HG02870 (cell line): ENCODE measurements around the gene PDE6H.

Experiments
- ATAC-seq: cut with Tn5 transposase; IDR thresholded peaks from one replicate; pipeline ENCODE4 v1.9.1; 2021; ENCODE audit warnings: mild to moderate bottlenecking, moderate library complexity; ENCODE audit not compliant: unreplicated experiment

The PDE6H gene

GRCh38 chr12:14950982-14951746 is 21.7 kb upstream of the PDE6H start:
- ATAC-seq, result no peak

GRCh38 chr12:14951851-14952250 is 21.0 kb upstream of the PDE6H start:
- no peak for ATAC-seq

GRCh38 chr12:14952299-14952921 is 20.4 kb upstream of the PDE6H start:
- peak; percentile 40 for ATAC-seq

DNA sequence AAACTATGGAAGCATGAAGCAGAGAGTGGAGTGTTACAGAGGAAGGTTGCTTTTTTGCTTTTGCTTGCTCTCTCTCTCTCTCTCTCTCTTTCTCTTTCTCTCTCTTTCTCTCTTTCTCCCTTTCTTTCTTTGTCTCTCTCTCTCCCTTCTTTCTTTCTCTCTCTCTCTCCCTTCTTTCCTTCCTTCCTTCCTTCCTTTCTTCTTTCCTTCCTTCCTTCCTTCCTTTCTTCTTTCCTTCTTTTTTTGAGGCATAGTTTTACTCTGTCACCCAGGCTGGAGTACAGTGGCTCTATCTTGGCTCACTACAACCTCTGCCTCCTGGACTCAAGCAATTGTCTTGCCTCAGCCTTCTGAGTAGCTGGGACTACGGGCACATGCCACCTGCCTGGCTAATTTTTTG is 19.1 kb upstream of the PDE6H start:
- no peak for ATAC-seq

- no peak for ATAC-seq
Observed at GRCh38 chr12:14954269-14954668, 18.6 kb upstream of the PDE6H start.

GRCh38 chr12:14956024-14956891 is 16.6 kb upstream of the PDE6H start:
- peak; percentile 49 for ATAC-seq

GRCh38 chr12:14956905-14957304 is 15.9 kb upstream of the PDE6H start:
- ATAC-seq, result no peak

- no peak for ATAC-seq
Observed at GRCh38 chr12:14957551-14958168, 15.2 kb upstream of the PDE6H start.

GRCh38 chr12:14958361-14959125 is 14.3 kb upstream of the PDE6H start:
- no peak for ATAC-seq

- ATAC-seq, result no peak
Observed at GRCh38 chr12:14959126-14959440, 13.8 kb upstream of the PDE6H start.

GRCh38 chr12:14959463-14959862 is 13.4 kb upstream of the PDE6H start:
- ATAC-seq, result no peak

- ATAC-seq, result no peak
Observed at GRCh38 chr12:14959916-14960496, 12.8 kb upstream of the PDE6H start.

DNA sequence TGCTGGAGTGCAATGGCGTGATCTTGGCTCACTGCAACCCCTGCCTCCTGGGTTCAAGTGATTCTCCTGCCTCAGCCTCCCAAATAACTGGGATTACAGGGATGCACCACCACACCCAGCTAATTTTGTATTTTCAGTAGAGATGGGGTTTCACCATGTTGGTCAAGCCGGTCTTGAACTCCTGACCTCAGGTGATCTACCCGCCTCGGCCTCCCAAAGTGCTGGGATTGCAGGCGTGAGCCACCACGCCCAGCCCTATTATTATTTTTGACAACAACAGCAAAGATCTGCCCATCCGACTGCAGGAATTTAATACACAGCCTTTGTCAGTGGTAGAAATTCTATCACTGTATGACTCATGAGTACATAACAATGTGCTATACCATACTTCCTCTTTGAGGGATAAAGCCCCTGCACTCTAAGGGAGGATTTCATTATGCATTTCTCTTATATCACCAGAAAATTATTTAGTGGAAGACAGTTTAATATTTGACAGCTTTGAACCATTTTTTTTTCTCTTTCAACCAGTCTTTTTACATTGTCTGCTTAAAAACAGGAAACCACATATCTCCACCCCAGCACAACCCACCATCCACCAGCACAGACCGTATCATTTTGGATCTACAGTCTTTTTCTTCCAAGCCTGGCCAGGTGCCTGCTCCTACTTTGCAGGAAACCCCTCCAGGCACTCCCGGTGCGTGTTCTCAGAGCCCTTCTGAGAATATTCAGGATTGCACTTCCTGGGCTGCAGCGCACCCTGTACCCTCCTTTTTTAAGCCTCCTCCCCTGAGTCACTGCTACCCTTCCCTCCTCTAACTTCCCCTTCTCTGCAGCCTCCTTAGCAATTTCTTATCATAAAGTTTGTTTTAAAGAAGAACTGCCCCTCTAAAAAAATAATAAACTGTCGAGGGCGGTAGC is 12.0 kb upstream of the PDE6H start:
- peak; percentile 23 for ATAC-seq

- ATAC-seq, result peak; percentile 64
Observed at GRCh38 chr12:14961466-14962152, 11.2 kb upstream of the PDE6H start, which contains the start of gene ARHGDIB. ARHGDIB (minus strand) TSS chr12:14961601; CDS start chr12:14950712, 10,889 bp downstream.

DNA sequence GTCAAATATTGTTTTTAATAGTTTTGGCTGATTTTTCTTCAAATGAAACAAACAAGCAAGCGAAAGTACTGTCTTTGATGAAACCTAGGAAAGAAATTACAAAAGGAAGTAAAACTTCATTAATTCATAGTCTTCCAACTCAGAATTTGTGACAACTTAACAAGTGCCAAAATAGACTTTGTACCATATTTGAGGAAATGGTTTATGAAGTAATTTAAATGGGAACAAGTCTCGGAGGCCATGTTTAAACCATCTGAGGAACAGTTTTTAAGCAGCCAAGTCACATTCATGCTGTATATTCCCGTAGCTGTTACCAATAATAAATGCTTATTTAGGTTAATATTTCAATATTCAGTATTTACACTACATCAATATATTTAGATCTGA is 10.7 kb upstream of the PDE6H start:
- ATAC-seq, result no peak

GRCh38 chr12:14962797-14963196 is 10.0 kb upstream of the PDE6H start:
- ATAC-seq, result no peak

DNA sequence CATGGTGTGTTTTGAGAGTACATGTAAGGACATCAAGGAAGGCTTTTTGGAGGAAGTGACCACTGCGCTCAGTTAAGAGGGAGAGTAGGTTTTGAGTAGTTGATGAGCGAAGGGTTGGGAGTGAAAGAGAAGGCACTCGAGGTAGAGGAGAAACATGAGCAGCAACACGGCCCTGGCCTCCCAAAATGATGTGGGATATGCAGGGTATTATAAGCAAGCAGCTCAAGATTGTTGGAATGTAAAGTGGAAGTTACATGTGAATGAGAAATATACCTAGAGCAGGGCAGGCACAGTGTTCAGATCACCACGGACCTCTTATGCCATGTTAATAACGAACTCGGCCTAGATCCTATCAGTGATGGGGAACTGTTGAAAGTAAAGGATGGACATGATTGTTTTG is 9.3 kb upstream of the PDE6H start:
- no peak for ATAC-seq

- ATAC-seq, result no peak
Observed at GRCh38 chr12:14964406-14964805, 8.4 kb upstream of the PDE6H start.

DNA sequence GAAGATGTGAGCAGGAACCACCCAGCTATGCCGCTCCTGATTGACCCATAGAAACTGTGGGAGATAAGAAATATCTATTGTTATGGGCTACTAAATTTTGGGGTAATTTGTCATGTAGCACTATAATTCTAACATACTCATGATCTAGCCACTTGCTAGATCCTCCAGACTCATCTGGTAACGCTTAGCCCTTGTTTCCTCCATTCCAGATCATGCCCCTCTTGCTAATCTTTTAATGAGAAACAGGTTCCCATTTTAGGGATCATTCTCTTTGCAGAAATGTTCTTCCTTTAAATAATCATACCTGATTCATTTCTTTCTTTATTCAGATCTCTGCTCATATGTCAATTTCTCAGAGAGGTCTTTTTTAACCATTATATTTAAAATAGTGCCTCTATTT is 7.6 kb upstream of the PDE6H start:
- ATAC-seq, result no peak
